G401.6 (cell line): Measurements from ENCODE around the gene FUZ.

Source experiments
- FAIRE-seq: peaks from 2 replicates; lab custom pipeline; 2012; peaks lifted over from hg19 to GRCh38; lab: Jason Lieb, UNC

Gene FUZ

DNA sequence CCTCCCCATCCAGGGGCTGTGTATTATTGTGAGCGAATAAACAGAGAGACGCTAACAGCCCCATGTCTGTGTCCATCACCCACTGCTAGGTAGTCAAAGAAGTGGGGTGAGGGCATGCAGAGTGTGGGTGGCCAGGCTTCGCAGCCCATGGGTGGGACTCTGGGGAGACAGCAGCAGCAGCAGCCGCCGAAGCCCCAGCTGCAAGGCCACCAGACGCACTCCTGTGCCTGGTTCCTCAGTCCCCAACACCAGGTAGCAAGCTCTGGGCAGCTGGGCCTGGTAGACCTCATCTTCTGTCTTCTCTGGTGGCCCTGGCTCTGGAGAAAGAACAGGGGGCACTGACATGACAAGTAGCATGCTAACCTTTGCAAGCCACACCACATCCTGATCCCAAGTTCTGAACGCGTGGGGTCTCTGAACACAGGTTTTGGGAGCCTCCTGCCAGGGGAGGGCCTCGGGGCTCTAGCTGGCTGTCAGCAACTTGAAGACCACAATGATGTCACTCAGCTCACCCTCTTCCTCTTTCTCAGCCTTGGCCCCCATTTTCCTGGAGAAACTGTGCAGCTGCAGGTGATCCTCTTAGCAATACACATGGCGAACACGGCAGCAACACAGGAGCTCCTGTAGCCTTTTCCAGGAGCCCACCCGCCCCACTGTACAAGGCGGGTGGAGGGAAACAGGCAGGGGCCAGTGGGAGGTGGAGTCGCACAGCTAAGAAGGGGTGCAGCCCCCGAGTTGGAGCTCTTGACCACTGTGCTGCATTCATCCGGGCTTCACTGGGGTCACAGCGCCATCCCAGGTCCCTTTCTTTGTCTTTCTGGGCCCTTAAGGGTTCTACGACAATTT lies 5.8 kb downstream of the FUZ start:
- no peak for FAIRE-seq

DNA sequence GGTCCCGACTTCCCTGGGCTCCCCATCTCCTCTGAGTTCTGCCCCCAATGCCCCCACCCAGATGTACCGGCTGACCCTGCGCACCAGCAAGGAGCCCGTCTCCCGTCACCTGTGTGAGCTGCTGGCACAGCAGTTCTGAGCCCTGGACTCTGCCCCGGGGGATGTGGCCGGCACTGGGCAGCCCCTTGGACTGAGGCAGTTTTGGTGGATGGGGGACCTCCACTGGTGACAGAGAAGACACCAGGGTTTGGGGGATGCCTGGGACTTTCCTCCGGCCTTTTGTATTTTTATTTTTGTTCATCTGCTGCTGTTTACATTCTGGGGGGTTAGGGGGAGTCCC lies 6.5 kb downstream of the FUZ start:
- FAIRE-seq, result no peak

DNA sequence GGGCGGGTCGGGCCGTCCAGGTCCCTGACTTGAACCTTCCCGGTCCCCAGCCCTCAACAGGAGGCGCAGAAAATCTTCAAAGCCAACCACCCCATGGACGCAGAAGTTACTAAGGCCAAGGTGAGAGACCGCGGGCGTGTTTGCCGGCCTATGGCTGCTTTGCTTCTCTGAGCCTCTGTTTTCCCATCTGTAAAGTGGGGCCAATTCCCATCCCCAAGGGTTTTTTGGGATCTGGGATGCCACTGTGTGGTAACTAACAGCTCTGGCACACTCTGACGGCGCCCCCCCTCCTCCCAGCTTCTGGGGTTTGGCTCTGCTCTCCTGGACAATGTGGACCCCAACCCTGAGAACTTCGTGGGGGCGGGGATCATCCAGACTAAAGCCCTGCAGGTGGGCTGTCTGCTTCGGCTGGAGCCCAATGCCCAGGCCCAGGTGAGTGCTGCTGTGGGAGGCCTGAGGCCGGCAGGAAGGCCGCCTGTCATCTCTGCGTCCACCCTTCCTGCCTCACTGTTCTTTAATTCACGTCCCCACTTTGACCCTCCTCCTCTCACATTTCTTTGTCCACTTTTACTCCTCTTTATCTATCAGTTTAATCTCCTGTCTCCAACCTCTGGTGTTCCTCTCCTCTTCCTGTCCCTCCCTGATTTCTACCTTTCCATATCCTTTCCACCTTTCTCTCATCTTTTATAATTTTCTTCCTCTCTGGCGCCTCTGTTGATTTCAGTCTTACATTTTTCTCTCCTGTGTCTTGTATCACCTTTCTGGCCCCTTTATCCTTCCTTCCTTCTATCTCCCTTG lies 7.1 kb downstream of the FUZ start:
- no peak for FAIRE-seq

DNA sequence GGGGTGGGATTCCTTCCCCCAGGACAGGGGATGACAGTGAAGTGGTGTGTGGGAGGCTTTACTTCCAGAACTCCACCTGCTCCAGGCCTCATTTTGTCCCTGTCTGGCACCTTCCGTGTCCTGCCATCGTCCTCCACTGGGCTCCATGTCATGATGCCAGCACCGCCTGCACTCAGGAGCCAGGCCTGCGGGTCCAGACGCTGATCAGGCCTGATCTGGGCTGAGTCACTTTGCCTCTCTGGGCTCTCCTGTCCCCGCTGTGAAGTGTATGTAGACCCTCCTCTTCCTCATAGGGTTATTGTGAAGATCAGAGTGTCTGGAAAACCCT lies 9.6 kb downstream of the FUZ start:
- FAIRE-seq, result no peak

DNA sequence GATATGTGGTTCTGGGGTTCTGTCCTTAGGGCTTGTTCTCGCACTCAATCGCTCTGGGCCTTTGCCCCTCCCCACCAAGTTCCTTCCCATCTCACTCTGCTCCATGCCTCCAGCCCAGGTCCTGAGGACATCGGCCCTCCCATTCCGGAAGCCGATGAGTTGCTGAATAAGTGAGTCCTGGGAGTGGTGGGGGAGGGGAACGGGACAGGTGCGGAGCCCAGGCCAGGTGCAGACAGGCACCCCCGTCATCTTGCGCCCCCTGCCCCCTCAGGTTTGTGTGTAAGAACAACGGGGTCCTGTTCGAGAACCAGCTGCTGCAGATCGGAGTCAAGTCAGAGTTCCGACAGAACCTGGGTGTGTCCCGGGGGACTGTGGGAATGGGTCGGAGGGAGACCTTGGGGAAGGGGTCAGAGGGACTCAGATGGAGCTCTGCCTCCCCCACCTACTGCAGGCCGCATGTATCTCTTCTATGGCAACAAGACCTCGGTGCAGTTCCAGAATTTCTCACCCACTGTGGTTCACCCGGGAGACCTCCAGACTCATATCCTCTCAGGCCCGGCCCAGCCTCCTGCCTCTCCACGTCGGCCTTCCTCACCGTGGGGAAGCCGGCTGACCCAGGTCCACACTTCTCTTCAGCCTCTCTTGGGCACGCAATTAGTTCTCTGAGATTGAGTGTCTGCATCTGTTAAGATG lies 10.1 kb downstream of the FUZ start:
- no peak for FAIRE-seq

DNA sequence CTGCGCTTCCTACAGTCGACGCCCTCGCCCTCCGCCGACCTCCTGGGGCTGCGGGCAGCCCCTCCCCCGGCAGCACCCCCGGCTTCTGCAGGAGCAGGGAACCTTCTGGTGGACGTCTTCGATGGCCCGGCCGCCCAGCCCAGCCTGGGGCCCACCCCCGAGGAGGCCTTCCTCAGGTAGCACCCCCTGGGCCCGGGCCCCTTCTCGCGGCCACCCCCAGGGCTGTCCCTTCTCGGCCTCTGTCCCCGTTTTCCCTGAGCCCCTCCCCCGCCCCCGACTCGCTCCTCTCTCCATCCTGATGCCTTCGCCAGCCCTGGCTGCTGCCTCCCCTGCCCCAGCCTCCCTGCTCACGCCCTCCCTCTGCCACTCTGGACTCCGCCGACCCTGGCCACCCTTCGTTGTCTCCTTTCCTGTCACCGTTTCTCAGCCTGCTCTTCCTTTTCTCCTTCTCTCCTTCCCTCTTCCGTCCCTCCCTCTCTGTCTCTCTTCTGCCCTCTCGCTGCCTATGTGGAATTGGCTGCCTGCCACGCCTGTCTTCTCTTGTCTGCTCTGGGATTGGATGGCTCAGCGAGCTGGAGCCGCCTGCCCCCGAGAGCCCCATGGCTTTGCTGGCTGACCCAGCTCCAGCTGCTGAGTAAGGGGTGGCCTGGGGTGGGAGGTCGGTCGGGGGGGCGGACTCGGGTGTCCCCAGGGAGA lies 11.0 kb downstream of the FUZ start:
- no peak for FAIRE-seq

DNA sequence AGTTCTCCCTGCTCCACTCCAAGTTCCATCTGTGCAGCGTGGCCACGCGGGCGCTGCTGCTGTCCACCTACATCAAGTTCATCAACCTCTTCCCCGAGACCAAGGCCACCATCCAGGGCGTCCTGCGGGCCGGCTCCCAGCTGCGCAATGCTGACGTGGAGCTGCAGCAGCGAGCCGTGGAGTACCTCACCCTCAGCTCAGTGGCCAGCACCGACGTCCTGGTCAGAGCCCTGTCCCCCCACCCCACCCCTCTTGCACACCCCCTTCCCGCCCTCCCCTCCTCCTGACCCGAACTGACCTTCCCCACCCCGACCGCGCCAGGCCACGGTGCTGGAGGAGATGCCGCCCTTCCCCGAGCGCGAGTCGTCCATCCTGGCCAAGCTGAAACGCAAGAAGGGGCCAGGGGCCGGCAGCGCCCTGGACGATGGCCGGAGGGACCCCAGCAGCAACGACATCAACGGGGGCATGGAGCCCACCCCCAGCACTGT lies 11.6 kb downstream of the FUZ start:
- FAIRE-seq, result no peak

DNA sequence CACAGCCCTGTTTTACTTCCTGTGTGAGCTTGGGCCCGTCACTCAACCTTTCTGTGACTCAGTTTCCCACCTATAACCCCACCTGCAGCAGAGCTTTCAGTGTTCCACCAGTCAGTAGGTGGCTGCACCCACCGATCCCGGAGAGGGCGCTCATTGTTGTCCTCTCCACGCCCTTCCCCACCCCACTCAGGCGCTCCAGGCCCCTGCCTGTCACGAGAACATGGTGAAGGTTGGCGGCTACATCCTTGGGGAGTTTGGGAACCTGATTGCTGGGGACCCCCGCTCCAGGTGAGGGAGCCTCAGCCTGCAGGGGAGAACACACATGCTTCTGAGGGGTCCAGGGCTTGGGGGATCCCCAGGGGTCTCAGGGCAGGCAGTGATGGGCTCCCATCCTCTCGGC lies 12.3 kb downstream of the FUZ start:
- FAIRE-seq, result no peak

DNA sequence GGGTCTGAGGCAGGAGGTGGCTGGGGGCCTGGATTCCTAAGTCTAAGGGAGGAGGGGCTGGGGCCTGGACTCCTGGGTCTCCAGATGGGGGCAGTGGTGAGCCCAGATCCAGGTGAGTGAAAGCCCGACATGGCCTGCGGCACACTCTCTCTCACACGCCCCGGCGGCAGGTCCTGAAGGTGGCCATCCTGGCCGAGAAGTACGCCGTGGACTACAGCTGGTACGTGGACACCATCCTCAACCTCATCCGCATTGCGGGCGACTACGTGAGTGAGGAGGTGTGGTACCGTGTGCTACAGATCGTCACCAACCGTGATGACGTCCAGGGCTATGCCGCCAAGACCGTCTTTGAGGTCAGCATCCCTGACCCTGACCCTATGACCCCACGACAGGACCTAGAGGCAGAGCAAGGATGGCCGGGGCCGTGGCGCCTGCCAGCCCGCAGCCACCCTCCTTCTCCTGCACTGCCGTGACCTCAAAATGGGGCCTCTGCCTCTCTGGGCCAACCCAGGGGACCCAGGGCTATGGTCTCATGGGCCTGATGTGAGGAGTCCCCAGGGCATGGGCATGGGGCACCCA lies 13.2 kb downstream of the FUZ start:
- FAIRE-seq, result no peak

DNA sequence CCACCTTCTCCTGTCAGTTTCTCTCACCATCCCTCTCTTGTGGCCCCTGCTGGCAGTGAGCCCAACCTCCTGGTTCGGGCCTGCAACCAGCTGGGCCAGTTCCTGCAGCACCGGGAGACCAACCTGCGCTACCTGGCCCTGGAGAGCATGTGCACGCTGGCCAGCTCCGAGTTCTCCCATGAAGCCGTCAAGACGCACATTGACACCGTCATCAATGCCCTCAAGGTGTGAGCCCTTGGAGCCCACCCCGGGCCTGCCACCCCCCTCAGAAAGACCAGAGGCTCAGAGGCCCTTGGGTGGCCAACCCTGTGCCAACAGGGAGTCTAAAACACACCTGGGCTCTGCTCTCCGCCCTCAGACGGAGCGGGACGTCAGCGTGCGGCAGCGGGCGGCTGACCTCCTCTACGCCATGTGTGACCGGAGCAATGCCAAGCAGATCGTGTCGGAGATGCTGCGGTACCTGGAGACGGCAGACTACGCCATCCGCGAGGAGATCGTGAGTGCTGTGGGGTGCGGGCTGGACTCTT lies 13.8 kb downstream of the FUZ start:
- no peak for FAIRE-seq

DNA sequence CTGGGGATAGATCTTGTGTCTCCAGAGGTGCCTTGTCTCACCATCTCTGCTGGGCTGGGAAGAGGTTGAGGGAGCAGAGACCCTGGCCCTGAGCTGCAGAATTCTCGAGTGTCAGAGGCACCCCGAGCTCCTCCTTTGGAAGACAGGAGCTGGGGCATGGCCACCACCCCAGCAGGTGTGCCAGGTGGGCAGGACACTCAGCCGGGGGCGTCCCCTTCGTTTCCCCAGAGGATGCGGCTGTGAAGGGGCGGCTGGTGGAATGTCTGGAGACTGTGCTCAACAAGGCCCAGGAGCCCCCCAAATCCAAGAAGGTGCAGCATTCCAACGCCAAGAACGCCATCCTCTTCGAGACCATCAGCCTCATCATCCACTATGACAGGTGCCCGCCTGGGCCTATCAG lies 14.5 kb downstream of the FUZ start:
- no peak for FAIRE-seq

DNA sequence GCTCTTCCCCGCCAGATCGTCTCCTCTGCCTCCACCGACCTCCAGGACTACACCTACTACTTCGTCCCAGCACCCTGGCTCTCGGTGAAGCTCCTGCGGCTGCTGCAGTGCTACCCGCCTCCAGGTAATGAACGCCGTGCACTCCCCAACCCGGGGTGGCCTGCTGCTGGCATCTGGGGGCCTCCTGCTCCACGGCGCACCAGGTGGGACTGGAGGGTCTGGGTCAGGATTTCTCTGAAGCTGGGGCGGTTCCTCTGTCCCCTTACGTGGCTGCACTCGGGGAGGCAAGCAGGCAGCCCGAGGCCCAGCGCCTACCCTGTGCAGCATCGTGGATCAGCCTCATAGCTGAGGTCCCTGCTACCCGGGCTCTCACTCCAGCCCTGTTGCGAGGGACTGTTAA lies 17.5 kb downstream of the FUZ start:
- FAIRE-seq, result no peak

DNA sequence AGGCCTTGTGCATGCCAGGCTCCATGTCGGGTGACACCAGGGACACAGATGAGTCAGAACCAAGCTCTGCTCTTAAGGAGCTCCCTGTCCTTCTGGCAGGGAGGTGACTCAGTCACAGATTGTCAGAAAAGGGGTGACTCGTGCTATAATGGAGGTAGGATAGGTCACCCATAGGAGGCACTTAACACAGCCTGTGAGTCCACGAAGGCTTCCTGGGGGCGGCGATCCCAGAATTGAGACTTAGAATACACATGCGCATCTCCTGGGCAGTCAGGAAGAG lies 19.6 kb downstream of the FUZ start:
- FAIRE-seq, result no peak

DNA sequence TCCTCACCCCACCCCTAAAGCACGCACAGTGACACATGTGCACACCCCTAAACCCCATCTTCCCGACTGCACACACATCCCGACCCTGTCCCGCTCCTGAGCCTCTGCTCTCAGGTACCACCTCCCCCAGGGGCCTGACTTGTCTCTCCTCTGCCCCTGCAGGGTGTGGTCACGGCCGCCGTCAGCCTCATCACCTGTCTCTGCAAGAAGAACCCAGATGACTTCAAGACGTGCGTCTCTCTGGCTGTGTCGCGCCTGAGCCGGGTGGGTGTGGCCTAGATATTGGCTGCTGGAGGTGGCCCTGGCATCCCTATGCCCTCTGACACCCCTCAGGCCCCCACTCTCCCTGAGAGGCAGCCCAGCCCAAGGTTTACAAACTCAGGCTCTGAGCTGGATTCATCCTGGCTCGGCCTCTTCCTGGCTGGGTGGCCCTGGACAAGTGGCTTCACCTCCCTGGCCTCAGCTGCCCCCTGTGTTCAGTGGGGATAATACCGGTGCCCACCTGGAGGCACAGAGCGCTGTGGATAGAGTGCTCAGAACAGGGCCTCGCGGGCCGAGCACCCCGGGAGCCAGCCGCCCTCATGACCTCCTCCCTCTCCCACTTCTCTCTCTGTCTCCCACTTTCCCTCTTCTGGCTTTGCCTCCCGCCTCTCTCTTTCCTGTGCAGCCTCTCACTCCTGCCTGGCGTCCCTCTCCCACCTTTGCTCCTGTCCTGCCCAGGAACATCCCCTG lies 20.1 kb downstream of the FUZ start:
- no peak for FAIRE-seq

DNA sequence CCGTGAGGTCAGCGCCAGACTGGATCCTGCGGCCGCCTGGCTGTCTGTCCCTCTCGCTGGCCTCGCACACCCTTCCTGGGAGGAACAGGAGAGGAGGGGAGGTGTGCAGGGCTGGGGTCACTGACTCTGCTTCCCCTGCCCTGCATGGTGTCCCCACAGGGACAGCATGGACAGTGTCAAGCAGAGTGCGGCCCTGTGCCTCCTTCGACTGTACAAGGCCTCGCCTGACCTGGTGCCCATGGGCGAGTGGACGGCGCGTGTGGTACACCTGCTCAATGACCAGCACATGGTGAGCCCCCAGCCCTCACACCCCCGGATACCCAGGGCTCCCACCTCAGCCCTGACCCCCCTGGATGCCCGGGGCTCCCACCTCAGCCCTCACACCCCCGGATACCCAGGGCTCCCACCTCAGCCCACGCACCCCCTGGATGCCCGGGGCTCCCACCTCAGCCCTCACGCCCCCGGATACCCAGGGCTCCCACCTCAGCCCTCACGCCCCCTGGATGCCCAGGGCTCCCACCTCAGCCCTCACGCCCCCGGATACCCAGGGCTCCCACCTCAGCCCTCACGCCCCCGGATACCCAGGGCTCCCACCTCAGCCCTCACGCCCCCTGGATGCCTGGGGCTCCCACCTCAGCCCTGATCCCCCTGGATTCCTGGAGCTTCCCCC lies 21.2 kb downstream of the FUZ start:
- no peak for FAIRE-seq

DNA sequence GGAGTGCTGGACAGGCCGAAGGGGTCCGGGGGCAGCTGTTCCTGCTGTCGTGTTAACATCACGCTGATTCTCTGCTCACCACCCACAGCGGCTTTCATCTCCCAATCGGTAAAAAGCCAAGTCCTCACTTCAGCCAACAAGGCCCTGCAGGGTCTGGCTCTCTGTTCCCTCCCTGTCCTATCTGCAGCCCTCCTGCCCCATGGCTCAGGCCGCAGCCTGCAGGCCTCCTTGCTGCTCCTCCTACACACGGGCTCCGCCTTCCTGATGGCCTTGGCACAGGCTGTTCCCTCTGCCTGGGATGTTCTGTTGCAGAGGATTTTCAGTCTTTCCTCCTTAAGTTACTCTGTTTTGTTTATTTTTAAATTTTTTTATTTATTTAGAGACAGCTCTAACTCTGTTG lies 22.2 kb downstream of the FUZ start:
- no peak for FAIRE-seq

DNA sequence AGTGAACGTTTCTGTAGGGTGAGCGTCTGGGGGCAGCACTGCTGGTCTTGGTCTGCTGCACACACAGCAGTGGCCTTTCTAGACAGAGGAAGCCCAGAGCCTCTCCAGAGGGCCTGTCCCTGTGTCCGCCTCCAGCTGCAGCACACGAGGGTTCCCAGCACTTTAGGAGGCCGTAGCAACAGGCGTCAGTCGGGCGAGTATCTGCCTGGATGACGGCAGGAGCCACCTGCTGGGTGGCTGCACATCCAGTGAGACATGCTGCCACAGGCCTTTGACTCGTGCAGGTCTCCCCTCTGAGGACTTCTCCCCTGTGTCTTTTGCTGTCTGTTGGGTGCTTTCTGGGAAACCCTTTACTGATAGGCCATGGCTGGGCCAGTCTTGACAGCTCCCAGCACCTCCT lies 24.2 kb downstream of the FUZ start:
- FAIRE-seq, result no peak

DNA sequence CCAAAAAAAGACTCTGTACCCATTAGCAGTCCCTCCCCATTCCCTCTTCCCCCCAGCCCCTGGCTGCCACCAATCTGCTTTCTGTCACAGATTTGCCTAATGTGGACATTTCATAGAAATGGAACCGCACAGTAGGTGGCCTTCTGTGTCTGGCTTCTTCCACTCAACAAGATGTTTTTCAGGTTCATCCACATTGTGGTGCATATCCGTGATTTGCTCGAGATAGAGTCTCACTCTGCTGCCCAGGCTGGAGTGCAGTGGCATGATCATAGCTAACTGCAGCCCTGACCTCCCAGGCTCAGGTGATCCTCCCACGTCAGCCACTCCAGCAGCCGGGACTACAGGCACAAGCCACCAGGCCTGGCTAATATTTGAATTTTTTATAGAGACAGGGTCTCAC lies 25.3 kb downstream of the FUZ start:
- FAIRE-seq, result no peak

DNA sequence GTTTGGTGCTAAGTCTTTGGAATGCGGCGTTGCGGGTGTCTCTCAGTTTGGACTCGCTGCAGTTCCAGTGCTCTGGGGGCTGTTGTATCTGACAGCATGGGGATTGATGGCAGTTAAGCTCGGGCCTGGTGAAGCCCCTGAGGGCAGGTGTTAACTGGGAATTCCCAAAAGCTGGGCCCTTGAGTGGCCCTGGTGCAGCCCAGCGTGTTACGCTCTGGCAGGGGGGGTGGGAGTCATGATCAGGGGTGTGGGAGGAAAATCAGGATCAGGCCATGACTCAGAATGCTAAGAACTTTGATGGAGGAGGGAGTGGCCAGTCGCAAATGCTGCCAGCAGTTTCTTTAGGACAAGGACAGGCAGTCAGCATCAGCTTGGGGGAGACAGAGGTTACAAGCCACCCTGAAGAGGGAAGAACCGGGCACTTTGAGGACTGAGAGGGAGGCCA lies 26.7 kb downstream of the FUZ start:
- no peak for FAIRE-seq

DNA sequence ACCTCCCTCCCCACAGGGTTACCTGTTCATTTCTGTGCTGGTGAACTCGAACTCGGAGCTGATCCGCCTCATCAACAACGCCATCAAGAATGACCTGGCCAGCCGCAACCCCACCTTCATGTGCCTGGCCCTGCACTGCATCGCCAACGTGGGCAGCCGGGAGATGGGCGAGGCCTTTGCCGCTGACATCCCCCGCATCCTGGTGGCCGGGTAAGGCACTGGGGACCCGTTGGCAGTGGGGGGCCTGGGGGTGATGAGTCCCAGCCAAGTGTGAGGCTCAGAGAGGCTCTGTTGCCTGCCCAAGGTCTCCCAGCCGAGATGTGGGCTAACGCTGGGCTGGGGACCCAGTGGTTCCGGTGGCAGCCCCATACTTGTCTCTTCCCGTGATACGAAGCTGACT lies 30.6 kb downstream of the FUZ start:
- FAIRE-seq, result no peak

DNA sequence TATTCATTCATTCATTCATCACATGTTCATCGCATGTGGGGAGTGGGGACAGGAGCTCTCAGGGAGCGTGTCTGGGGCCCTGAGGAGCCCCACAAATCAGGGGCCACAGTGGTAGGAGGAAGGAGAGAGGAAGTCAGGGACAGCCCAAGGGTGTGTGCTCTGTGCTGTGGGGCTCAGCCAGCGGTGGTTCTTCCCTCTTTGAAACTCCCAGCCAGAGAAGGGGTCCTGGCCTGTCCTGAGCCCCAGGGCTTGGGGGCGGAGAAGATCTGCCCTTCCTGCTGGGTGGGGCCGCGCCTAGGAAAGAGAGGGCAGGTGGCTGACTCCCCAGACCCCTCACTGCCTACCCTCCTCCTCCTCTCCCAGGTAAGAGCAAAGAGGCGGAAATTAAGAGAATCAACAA lies 31.7 kb downstream of the FUZ start:
- no peak for FAIRE-seq
